ENCODE data around the gene KDM7A.

The KDM7A gene

DNA sequence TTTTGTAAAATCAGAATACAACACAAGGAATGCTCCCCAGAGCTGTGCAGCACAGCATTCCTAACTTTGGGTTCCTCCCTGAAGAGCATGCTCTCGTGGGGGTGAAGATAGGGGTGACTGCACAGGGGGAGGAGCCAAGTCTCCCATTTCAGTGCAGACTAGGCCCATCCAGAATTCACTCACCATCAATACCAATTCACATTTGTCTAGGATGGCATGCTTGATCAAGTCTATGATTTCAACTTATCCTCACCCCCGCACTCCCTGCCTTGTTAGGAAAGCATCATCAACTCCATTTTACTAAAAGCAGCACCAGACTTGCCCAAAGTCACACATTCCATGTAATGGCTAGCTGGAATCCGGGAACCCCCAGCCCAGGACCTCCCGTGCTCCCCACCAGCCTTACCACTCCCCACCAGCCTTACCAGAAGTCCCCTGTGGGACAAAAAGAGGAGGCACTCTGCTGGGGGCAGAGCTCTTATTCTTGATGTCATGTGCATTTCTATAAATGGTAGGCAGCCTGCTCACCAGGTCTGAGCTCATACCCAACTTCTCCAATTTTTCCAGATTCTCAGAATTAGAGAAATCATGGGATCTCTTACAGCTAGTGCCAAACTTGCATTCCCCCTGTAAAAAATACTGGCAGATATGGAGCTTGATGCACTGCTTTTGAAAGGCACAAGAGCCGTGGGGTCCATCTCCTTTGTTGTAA is 120.2 kb downstream of the KDM7A start:
- H2AK5ac ChIP-seq (ENCODE audit: low read length): no peak overlapping the region
- no peak overlapping the region for H3K4me2 ChIP-seq (ENCODE audit: low read length)
- DNase-seq: no peak
- H3K9ac ChIP-seq (ENCODE audit: low read length): no peak overlapping the region
- H4K12ac ChIP-seq (ENCODE audit: low read depth, low read length): no peak overlapping the region
- no peak overlapping the region for H3K27ac ChIP-seq (ENCODE audit: low read depth, low read length)
- no peak overlapping the region for H2BK120ac ChIP-seq (ENCODE audit: insufficient read depth, low read length, poor library complexity)
- no peak overlapping the region for H4K91ac ChIP-seq (ENCODE audit: low read depth, low read length)
- H3K14ac ChIP-seq (ENCODE audit: low read length): no peak overlapping the region
- H3K79me2 ChIP-seq (ENCODE audit: control insufficient read depth, insufficient read depth, low read length, poor library complexity): no peaks in the 10 kb centered on the region
- no peak overlapping the region for H2BK12ac ChIP-seq (ENCODE audit: low read length)
- H2BK5ac ChIP-seq (ENCODE audit: low read depth, low read length, poor library complexity): no peak overlapping the region
- no peak overlapping the region for H3K23ac ChIP-seq (ENCODE audit: low read length)
- H3K9me3 ChIP-seq (ENCODE audit: insufficient read depth, low read depth, low read length): no peaks in the 10 kb centered on the region
- H3K27me3 ChIP-seq (ENCODE audit: insufficient read depth, low read length): no peaks in the 10 kb centered on the region
- H2AFZ ChIP-seq (ENCODE audit: insufficient read depth, low read length, poor library complexity): no peak overlapping the region
- H4K8ac ChIP-seq (ENCODE audit: low read depth, low read length): no peak overlapping the region
- no peaks in the 10 kb centered on the region for H3K36me3 ChIP-seq (ENCODE audit: control insufficient read depth in 1 of 2, insufficient read depth in 2 of 2, low read length in 2 of 2)
- H3K79me1 ChIP-seq (ENCODE audit: low read length): no peaks in the 10 kb centered on the region
- H3K18ac ChIP-seq (ENCODE audit: low read length): no peak overlapping the region
- no peaks in the 10 kb centered on the region for H3K4me1 ChIP-seq (ENCODE audit: control insufficient read depth in 1 of 2, insufficient read depth in 2 of 2, low read length in 2 of 2)
- no peak overlapping the region for H3K4ac ChIP-seq (ENCODE audit: low read depth, low read length)
- no CpG with 5 or more reads among the region's 5 CpGs for WGBS (ENCODE audit: extremely low coverage, insufficient coverage, insufficient read length)
- H3K4me3 ChIP-seq (ENCODE audit: low read depth, low read length): no peak overlapping the region

DNA sequence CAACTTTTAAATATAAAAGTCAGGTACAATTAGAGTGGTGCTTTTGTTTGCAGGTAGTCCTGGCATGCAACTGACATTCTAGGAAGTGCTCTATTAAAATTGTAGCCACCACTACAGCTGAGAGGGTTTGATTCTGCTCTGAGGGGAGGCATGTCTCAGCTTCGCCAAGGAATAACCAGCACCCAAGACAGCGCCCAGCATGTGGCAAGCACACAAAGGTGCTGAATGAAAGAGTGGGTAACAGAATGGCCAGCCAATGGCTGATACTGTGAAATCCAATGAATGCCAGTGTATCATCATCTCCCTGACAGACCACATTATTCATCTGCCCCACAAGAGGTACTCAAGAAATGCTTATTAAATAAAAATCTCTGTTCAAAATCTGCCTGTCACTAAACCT is 121.0 kb downstream of the KDM7A start:
- no peak overlapping the region for H3K18ac ChIP-seq (ENCODE audit: low read length)
- no peak overlapping the region for H4K12ac ChIP-seq (ENCODE audit: low read depth, low read length)
- H2BK12ac ChIP-seq (ENCODE audit: low read length): no peak overlapping the region
- no peak overlapping the region for H4K91ac ChIP-seq (ENCODE audit: low read depth, low read length)
- no peak overlapping the region for H3K14ac ChIP-seq (ENCODE audit: low read length)
- no peaks in the 10 kb centered on the region for H3K36me3 ChIP-seq (ENCODE audit: control insufficient read depth in 1 of 2, insufficient read depth in 2 of 2, low read length in 2 of 2)
- no peak overlapping the region for H2BK5ac ChIP-seq (ENCODE audit: low read depth, low read length, poor library complexity)
- H4K8ac ChIP-seq (ENCODE audit: low read depth, low read length): no peak overlapping the region
- no peak overlapping the region for H2AFZ ChIP-seq (ENCODE audit: insufficient read depth, low read length, poor library complexity)
- H3K9me3 ChIP-seq (ENCODE audit: insufficient read depth, low read depth, low read length): no peaks in the 10 kb centered on the region
- H2BK120ac ChIP-seq (ENCODE audit: insufficient read depth, low read length, poor library complexity): no peak overlapping the region
- H3K4me1 ChIP-seq (ENCODE audit: control insufficient read depth in 1 of 2, insufficient read depth in 2 of 2, low read length in 2 of 2): no peaks in the 10 kb centered on the region
- no peak overlapping the region for H3K27ac ChIP-seq (ENCODE audit: low read depth, low read length)
- no peaks in the 10 kb centered on the region for H3K79me1 ChIP-seq (ENCODE audit: low read length)
- no peaks in the 10 kb centered on the region for H3K27me3 ChIP-seq (ENCODE audit: insufficient read depth, low read length)
- H3K4me2 ChIP-seq (ENCODE audit: low read length): no peak overlapping the region
- no CpG with 5 or more reads among the region's 2 CpGs for WGBS (ENCODE audit: extremely low coverage, insufficient coverage, insufficient read length)
- H3K79me2 ChIP-seq (ENCODE audit: control insufficient read depth, insufficient read depth, low read length, poor library complexity): no peaks in the 10 kb centered on the region
- no peak for DNase-seq
- no peak overlapping the region for H3K9ac ChIP-seq (ENCODE audit: low read length)
- H3K4me3 ChIP-seq (ENCODE audit: low read depth, low read length): no peak overlapping the region
- H3K4ac ChIP-seq (ENCODE audit: low read depth, low read length): no peak overlapping the region
- H2AK5ac ChIP-seq (ENCODE audit: low read length): no peak overlapping the region
- H3K23ac ChIP-seq (ENCODE audit: low read length): no peak overlapping the region

DNA sequence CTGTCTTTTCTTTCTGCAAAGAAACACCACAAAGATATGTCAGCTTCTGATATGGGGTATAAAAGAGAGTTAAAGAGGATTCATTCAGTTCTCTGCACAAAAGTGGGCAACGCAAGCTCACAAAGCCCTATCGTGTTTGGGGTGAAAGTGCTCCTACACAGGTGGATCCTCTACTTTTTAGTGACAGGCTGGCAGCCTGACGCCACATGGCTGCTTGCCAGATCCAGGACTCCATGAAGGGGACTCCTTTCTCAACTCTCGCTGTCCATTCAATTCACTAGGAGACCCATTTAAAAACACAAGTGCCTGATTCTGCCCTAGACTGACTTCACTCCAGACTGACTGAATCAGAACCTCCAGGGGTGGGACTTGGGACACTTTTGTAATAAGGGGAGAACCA is 122.0 kb downstream of the KDM7A start:
- H3K18ac ChIP-seq (ENCODE audit: low read length): no peak overlapping the region
- WGBS (ENCODE audit: extremely low coverage, insufficient coverage, insufficient read length): no CpG with 5 or more reads among the region's 4 CpGs
- H3K36me3 ChIP-seq (ENCODE audit: control insufficient read depth in 1 of 2, insufficient read depth in 2 of 2, low read length in 2 of 2): no peaks in the 10 kb centered on the region
- no peaks in the 10 kb centered on the region for H3K79me1 ChIP-seq (ENCODE audit: low read length)
- no peak overlapping the region for H2BK12ac ChIP-seq (ENCODE audit: low read length)
- H4K91ac ChIP-seq (ENCODE audit: low read depth, low read length): no peak overlapping the region
- no peak overlapping the region for H3K9ac ChIP-seq (ENCODE audit: low read length)
- H3K14ac ChIP-seq (ENCODE audit: low read length): no peak overlapping the region
- H3K4me2 ChIP-seq (ENCODE audit: low read length): no peak overlapping the region
- no peak overlapping the region for H4K8ac ChIP-seq (ENCODE audit: low read depth, low read length)
- H3K9me3 ChIP-seq (ENCODE audit: insufficient read depth, low read depth, low read length): no peaks in the 10 kb centered on the region
- H3K4me3 ChIP-seq (ENCODE audit: low read depth, low read length): no peak overlapping the region
- no peak overlapping the region for H2BK5ac ChIP-seq (ENCODE audit: low read depth, low read length, poor library complexity)
- H2AFZ ChIP-seq (ENCODE audit: insufficient read depth, low read length, poor library complexity): no peak overlapping the region
- H3K27ac ChIP-seq (ENCODE audit: low read depth, low read length): no peak overlapping the region
- no peaks in the 10 kb centered on the region for H3K27me3 ChIP-seq (ENCODE audit: insufficient read depth, low read length)
- H2BK120ac ChIP-seq (ENCODE audit: insufficient read depth, low read length, poor library complexity): no peak overlapping the region
- H3K4me1 ChIP-seq (ENCODE audit: control insufficient read depth in 1 of 2, insufficient read depth in 2 of 2, low read length in 2 of 2): no peaks in the 10 kb centered on the region
- no peak overlapping the region for H3K4ac ChIP-seq (ENCODE audit: low read depth, low read length)
- H4K12ac ChIP-seq (ENCODE audit: low read depth, low read length): no peak overlapping the region
- no peak overlapping the region for H3K23ac ChIP-seq (ENCODE audit: low read length)
- DNase-seq: no peak
- no peaks in the 10 kb centered on the region for H3K79me2 ChIP-seq (ENCODE audit: control insufficient read depth, insufficient read depth, low read length, poor library complexity)
- H2AK5ac ChIP-seq (ENCODE audit: low read length): no peak overlapping the region

DNA sequence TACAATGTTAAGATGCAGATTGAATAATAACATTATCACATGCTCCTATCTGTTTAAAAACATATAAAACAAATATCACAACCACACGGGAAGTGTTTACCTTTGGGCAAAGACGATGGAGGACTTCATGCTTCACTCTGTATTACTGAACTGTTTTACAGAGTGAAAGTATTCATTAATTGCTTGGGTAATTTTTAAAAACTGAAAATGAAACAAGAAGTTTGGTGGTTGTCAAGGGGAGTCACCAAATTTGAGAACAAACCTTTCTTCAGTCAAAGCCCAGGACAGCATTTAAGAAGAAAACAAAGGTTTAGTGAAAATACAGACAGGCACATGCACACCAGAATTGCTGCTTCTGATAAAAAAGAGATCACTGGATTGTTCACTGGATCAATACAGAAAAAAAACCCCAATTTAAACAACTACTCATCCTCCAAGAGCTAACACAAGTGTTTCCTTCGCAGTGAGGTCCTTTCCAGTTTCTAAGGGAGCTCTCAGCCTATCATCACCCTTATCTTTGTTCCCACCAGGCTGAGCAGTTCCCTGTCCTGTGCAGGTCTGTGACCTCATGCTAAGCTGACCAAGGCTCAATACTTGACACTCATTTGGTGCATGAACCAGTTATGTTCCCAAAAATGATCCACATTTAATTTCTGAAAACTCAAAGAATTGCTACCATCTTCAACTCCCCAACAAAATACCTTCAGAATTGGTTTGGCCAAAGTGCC is 122.8 kb downstream of the KDM7A start:
- Histone ChIP-seq H3K18ac (ENCODE audit: low read length) (no peak overlapping the region), H2AFZ (ENCODE audit: insufficient read depth, low read length, poor library complexity) (no peak overlapping the region), H2AK5ac (ENCODE audit: low read length) (no peak overlapping the region), H2BK120ac (ENCODE audit: insufficient read depth, low read length, poor library complexity) (no peak overlapping the region), H4K91ac (ENCODE audit: low read depth, low read length) (no peak overlapping the region), H3K4ac (ENCODE audit: low read depth, low read length) (no peak overlapping the region), H3K27ac (ENCODE audit: low read depth, low read length) (no peak overlapping the region), H3K79me2 (ENCODE audit: control insufficient read depth, insufficient read depth, low read length, poor library complexity) (no peaks in the 10 kb centered on the region), H2BK5ac (ENCODE audit: low read depth, low read length, poor library complexity) (no peak overlapping the region), H3K9ac (ENCODE audit: low read length) (no peak overlapping the region), H4K8ac (ENCODE audit: low read depth, low read length) (no peak overlapping the region), H3K4me3 (ENCODE audit: low read depth, low read length) (no peak overlapping the region), H4K12ac (ENCODE audit: low read depth, low read length) (no peak overlapping the region), H3K9me3 (ENCODE audit: insufficient read depth, low read depth, low read length) (no peaks in the 10 kb centered on the region), H3K23ac (ENCODE audit: low read length) (no peak overlapping the region), H3K79me1 (ENCODE audit: low read length) (no peaks in the 10 kb centered on the region), H3K14ac (ENCODE audit: low read length) (no peak overlapping the region), H2BK12ac (ENCODE audit: low read length) (no peak overlapping the region), H3K4me2 (ENCODE audit: low read length) (no peak overlapping the region), H3K36me3 (ENCODE audit: control insufficient read depth in 1 of 2, insufficient read depth in 2 of 2, low read length in 2 of 2) (no peaks in the 10 kb centered on the region), H3K4me1 (ENCODE audit: control insufficient read depth in 1 of 2, insufficient read depth in 2 of 2, low read length in 2 of 2) (no peaks in the 10 kb centered on the region), H3K27me3 (ENCODE audit: insufficient read depth, low read length) (no peaks in the 10 kb centered on the region)
- no peak for DNase-seq
- no CpG with 5 or more reads among the region's 3 CpGs for WGBS (ENCODE audit: extremely low coverage, insufficient coverage, insufficient read length)

Data from trophoblast cell (in vitro differentiated cells and primary cell).